Keratinocyte (primary cell): ENCODE results near the gene FAM53A.
"Not testable (repeated sequence)": the region's sequence is repeated elsewhere in the genome, so short reads cannot be mapped to it uniquely, and the experiment has no call there.

Experiments used
- EZH2 ChIP-seq: IDR thresholded peaks from one replicate; pipeline ENCODE4 v1.6.1; 2012; ENCODE audit warnings: inconsistent platforms, mild to moderate bottlenecking, low read length, moderate library complexity
- TF ChIP-seq, protein P1 (sequence below), 3 experiments: IDR thresholded peaks in 1 of 3; conservative IDR thresholded peaks in 1 of 3; optimal IDR thresholded peaks in 1 of 3; 2 replicates in 2 of 3; 3 replicates in 1 of 3; pipeline versions ENCODE3 to v1.5.1; 2011; ENCODE audit warnings: low read length in 3 of 3, mild to moderate bottlenecking in 3 of 3, moderate library complexity in 2 of 3, control low read depth in 1 of 3, inconsistent platforms in 1 of 3; ENCODE audit not compliant: insufficient read depth in 2 of 3; ENCODE audit errors: extremely low read depth in 1 of 3

- TF ChIP-seq EZH2 = not testable (repeated sequence)
- TF ChIP-seq, protein P1, sequence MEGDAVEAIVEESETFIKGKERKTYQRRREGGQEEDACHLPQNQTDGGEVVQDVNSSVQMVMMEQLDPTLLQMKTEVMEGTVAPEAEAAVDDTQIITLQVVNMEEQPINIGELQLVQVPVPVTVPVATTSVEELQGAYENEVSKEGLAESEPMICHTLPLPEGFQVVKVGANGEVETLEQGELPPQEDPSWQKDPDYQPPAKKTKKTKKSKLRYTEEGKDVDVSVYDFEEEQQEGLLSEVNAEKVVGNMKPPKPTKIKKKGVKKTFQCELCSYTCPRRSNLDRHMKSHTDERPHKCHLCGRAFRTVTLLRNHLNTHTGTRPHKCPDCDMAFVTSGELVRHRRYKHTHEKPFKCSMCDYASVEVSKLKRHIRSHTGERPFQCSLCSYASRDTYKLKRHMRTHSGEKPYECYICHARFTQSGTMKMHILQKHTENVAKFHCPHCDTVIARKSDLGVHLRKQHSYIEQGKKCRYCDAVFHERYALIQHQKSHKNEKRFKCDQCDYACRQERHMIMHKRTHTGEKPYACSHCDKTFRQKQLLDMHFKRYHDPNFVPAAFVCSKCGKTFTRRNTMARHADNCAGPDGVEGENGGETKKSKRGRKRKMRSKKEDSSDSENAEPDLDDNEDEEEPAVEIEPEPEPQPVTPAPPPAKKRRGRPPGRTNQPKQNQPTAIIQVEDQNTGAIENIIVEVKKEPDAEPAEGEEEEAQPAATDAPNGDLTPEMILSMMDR (optimal IDR thresholded peaks at IDR 0.05 in 1 of 3, IDR thresholded peaks at IDR 0.05 in 1 of 3, conservative IDR thresholded peaks at IDR 0.05 in 1 of 3; ENCODE audit: extremely low read depth in 1 of 3, insufficient read depth in 2 of 3, low read length in 3 of 3) = not testable (repeated sequence)
Measured at GRCh38 chr4:1701671-1702070, 17.6 kb upstream of the FAM53A start.
